Lung (tissue), 12 donors: ENCODE results near the gene ZFAND3. TPM values are rescaled to one million over a fixed set of nuclear protein-coding genes. Genes with fewer than 3 reads are reported as not detected.

Experiments used
- ATAC-seq: fragments of 200-7000 bp; cut with Tn5 transposase; one replicate; pipeline ENCODE4 v1.9.1; 2020; ENCODE audit warnings: moderate number of reproducible peaks; ENCODE audit not compliant: insufficient read depth, low FRiP score
- DNase-seq, 3 donors: peaks; one replicate each; pipeline ENCODE4 v3.0.0-alpha.2; 2013 to 2017
- H3K27ac ChIP-seq, 2 donors: one replicate each; pipeline ENCODE4 v1.5.1; 2013; ENCODE audit warnings: mild to moderate bottlenecking in 2 of 2, moderate library complexity in 2 of 2, control low read depth in 1 of 2, inconsistent platforms in 1 of 2, low read depth in 1 of 2, low read length in 1 of 2
- H3K27me3 ChIP-seq, 3 donors: one replicate each; pipeline ENCODE4 v1.5.1; 2013; ENCODE audit warnings: low read length in 2 of 3; ENCODE audit not compliant: control insufficient read depth in 3 of 3, insufficient read depth in 3 of 3
- H3K36me3 ChIP-seq, 4 donors: one replicate each; pipeline ENCODE4 v1.5.1; 2013; ENCODE audit warnings: low read length in 4 of 4, mild to moderate bottlenecking in 1 of 4, moderate library complexity in 1 of 4; ENCODE audit not compliant: control insufficient read depth in 4 of 4, insufficient read depth in 4 of 4
- H3K4me1 ChIP-seq, 5 donors: one replicate each; pipeline ENCODE4 v1.5.1; 2013; ENCODE audit warnings: low read length in 5 of 5, mild to moderate bottlenecking in 2 of 5, moderate library complexity in 1 of 5; ENCODE audit not compliant: control insufficient read depth in 5 of 5, insufficient read depth in 5 of 5
- H3K4me3 ChIP-seq: one replicate; pipeline ENCODE4 v1.5.1; 2013; ENCODE audit warnings: mild to moderate bottlenecking, control low read depth, moderate library complexity
- H3K9ac ChIP-seq, 2 donors: one replicate each; pipeline ENCODE4 v1.5.1; 2013; ENCODE audit warnings: low read length in 2 of 2, control low read depth in 1 of 2; ENCODE audit not compliant: insufficient read depth in 1 of 2
- H3K9me3 ChIP-seq, 4 donors: one replicate each; pipeline ENCODE4 v1.5.1; 2013; ENCODE audit warnings: low read length in 3 of 4, mild to moderate bottlenecking in 1 of 4, moderate library complexity in 1 of 4; ENCODE audit not compliant: control insufficient read depth in 4 of 4, insufficient read depth in 3 of 4
- CTCF ChIP-seq: IDR thresholded peaks from 2 replicates; pipeline ENCODE4 v1.5.1; 2012; ENCODE audit warnings: mild to moderate bottlenecking; ENCODE audit errors: control extremely low read depth, extremely low read depth
- WGBS, 2 donors: extraction: QIAGEN DNeasy Blood & Tissue Kit; methylation state at CpG; one replicate each; pipeline ENCODE4 v1.1.7; 2013; 5-methylcytosine and 5-hydroxymethylcytosine counted together
- polyA plus RNA-seq, 2 donors: library from polyadenylated mRNA; stranded (reverse); fragments of 200-250 nt; gene quantifications; one replicate each; pipeline ENCODE4 v1.2.1, GENCODE V29; 2013
- total RNA-seq, 2 donors: library from RNA; depleted of rRNA in 1 of 2; stranded (reverse); fragments of >200 nt in 1 of 2; gene quantifications; one replicate each; pipeline ENCODE4 v1.2.1, GENCODE V29; 2014 to 2021
- donor health status: control.
- donor health status: control.
- donor health status: Bipolar disorder and iron deficiency.
- donor health status: healthy.
- donor health status: DM: yes; HTN: yes; CAD: no.

The ZFAND3 gene
- total and polyA plus RNA-seq, 4 donors: 27.6 to 63.6 (median 51.3) TPM

GRCh38 chr6:38115626-38116008, 296.1 kb downstream of the ZFAND3 start:
- Histone ChIP-seq H3K4me3 (no peak overlapping the region), H3K27me3 (no peaks in the 10 kb centered on the region), H3K9ac (no peak overlapping the region), H3K9me3 (no peaks in the 10 kb centered on the region), H3K27ac (no peak overlapping the region), H3K36me3 (peaks cover 5 to 17% (median 8%) of the 10 kb centered on the region in 4 donors), H3K4me1 (peaks cover 2 to 35% (median 6%) of the 10 kb centered on the region in 5 donors)
- no peak for DNase-seq
- no peak for TF ChIP-seq CTCF
- no peak for ATAC-seq
- WGBS, 2 donors: 84 to 93% methylated on average over 3 of the region's 3 CpGs

GRCh38 chr6:38116248-38116647, 296.7 kb downstream of the ZFAND3 start:
- 97% methylated on average over 6 of the region's 6 CpGs for WGBS, 2 donors
- Histone ChIP-seq H3K36me3 (peaks cover 5 to 19% (median 8%) of the 10 kb centered on the region in 4 donors), H3K27ac (no peak overlapping the region), H3K27me3 (no peaks in the 10 kb centered on the region), H3K4me3 (no peak overlapping the region), H3K9me3 (no peaks in the 10 kb centered on the region), H3K9ac (no peak overlapping the region), H3K4me1 (peaks cover 0 to 32% (median 4%) of the 10 kb centered on the region in 5 donors)
- no peak for TF ChIP-seq CTCF
- ATAC-seq (no peak), DNase-seq (no peak)

- Histone ChIP-seq H3K27ac (no peak overlapping the region), H3K36me3 (peaks cover 5 to 23% (median 8%) of the 10 kb centered on the region in 4 donors), H3K4me1 (peaks cover 0 to 33% (median 7%) of the 10 kb centered on the region in 5 donors), H3K27me3 (no peaks in the 10 kb centered on the region), H3K4me3 (no peak overlapping the region), H3K9me3 (no peaks in the 10 kb centered on the region), H3K9ac (no peak overlapping the region)
- TF ChIP-seq CTCF: no peak
- no peak for DNase-seq
- WGBS, 2 donors: 44 to 55% methylated on average over 1 of the region's 1 CpG
- no peak for ATAC-seq
These were observed 297.8 kb downstream of the ZFAND3 start for GRCh38 chr6:38117281-38117680.

- no peak overlapping the region for H3K9ac ChIP-seq
- H3K4me3 ChIP-seq: no peak overlapping the region
- H3K27ac ChIP-seq: no peak overlapping the region
- TF ChIP-seq CTCF: no peak
- peaks cover 5 to 23% (median 8%) of the 10 kb centered on the region in 4 donors for H3K36me3 ChIP-seq
- ATAC-seq (no peak), DNase-seq (peak in 2 of 3 donors; percentile 66 to 82)
- H3K4me1 ChIP-seq: peaks cover 0 to 34% (median 7%) of the 10 kb centered on the region in 5 donors
- 68 to 85% methylated on average over 2 of the region's 2 CpGs for WGBS, 2 donors
- no peaks in the 10 kb centered on the region for H3K27me3 ChIP-seq
- H3K9me3 ChIP-seq: no peaks in the 10 kb centered on the region
These were observed 299.4 kb downstream of the ZFAND3 start for GRCh38 chr6:38118791-38119365.
